K562 (cell line): ENCODE measurements around the gene MYG1. TPM values are rescaled to one million over a fixed set of nuclear protein-coding genes. Genes with fewer than 3 reads are reported as not detected.

Experiments
- ATAC-seq: fragments of 200-7000 bp; cut with Tn5 transposase; 3 replicates; pipeline ENCODE4 v1.9.1; 2020; ENCODE audit warnings: moderate library complexity
- BruUV-seq: library from RNA; stranded (reverse); fragments of 400-500 nt; replicated peaks from 2 replicates; lab custom pipeline; 2021; lab: Mats Ljungman, UMichigan
- CTCF ChIA-PET: fragments of 300-600 bp; formaldehyde crosslinking; extraction: SDS; loops from one replicate; lab custom pipeline; 2021; ENCODE audit warnings: low intra/inter-chr PET ratio; lab: Yijun Ruan, JAX
- POLR2A ChIA-PET: fragments of 300-600, 350-650 bp; sonication (Branson Sonifier 250); formaldehyde crosslinking; extraction: SDS; loops from one replicate; lab custom pipeline; 2021; ENCODE audit warnings: antibody characterized with exemption, inconsistent platforms; lab: Yijun Ruan, JAX
- DNase-seq, 4 experiments: peaks; one replicate each; pipeline versions ENCODE4 v3.0.0 to v3.0.0-alpha.2; 2011 to 2018; ENCODE audit warnings: low spot score in 3 of 4, mixed read lengths in 3 of 4; ENCODE audit errors: extremely low read depth in 1 of 4
- FAIRE-seq: peaks from 2 replicates; lab custom pipeline; 2011; peaks lifted over from hg19 to GRCh38; lab: Jason Lieb, UNC
- H2AFZ ChIP-seq: 2 replicates; pipeline ENCODE4 v1.6.0; 2011; ENCODE audit warnings: low read depth, low read length, control low read depth, inconsistent platforms
- H3K27ac ChIP-seq: fragments of 200-600 bp; 3 replicates; pipeline ENCODE4 v1.8.0; 2011; ENCODE audit warnings: low read depth, mild to moderate bottlenecking, control low read depth, inconsistent platforms, low read length, moderate library complexity, mixed read lengths; ENCODE audit errors: extremely low read depth
- H3K27me3 ChIP-seq, 2 experiments: fragments of 300-600 bp in 1 of 2; 2 replicates in 1 of 2; 3 replicates in 1 of 2; pipeline versions ENCODE4 v1.6.0 to v1.8.0; 2011; ENCODE audit warnings: inconsistent platforms in 2 of 2, low read length in 2 of 2, mild to moderate bottlenecking in 1 of 2, mixed read lengths in 1 of 2, moderate library complexity in 1 of 2; ENCODE audit not compliant: control insufficient read depth in 2 of 2, insufficient read depth in 2 of 2
- H3K36me3 ChIP-seq: fragments of 300-600 bp; 3 replicates; pipeline ENCODE4 v1.8.0; 2011; ENCODE audit warnings: mild to moderate bottlenecking, low read length, inconsistent platforms; ENCODE audit not compliant: control insufficient read depth, insufficient read depth
- H3K4me1 ChIP-seq, 2 experiments: fragments of 200-600 bp in 1 of 2; replicated peaks in 1 of 2; 2 replicates in 1 of 2; 3 replicates in 1 of 2; pipeline versions ENCODE4 v1.5.1 to v1.8.0; 2011; ENCODE audit warnings: inconsistent platforms in 2 of 2, low read length in 2 of 2, mild to moderate bottlenecking in 1 of 2, mixed read lengths in 1 of 2, moderate library complexity in 1 of 2; ENCODE audit not compliant: control insufficient read depth in 2 of 2, insufficient read depth in 2 of 2
- H3K4me2 ChIP-seq: 2 replicates; pipeline ENCODE4 v1.6.1; 2011; ENCODE audit warnings: low read length, control low read depth, inconsistent platforms, mixed read lengths; ENCODE audit not compliant: insufficient read depth
- H3K4me3 ChIP-seq: fragments of 200-600 bp; sonication (generic), shearing (Covaris generic); 2 replicates; pipeline ENCODE4 v1.5.1; 2016; ENCODE audit warnings: control low read depth, inconsistent platforms
- H3K79me2 ChIP-seq: fragments of 200-600 bp; 3 replicates; pipeline ENCODE4 v1.8.0; 2011; ENCODE audit warnings: low read length, inconsistent platforms; ENCODE audit not compliant: control insufficient read depth, insufficient read depth
- H3K9ac ChIP-seq, 2 experiments: 2 replicates each; pipeline versions ENCODE4 v1.6.0 to v1.6.1; 2011; ENCODE audit warnings: low read depth in 2 of 2, low read length in 2 of 2, control low read depth in 1 of 2, inconsistent platforms in 1 of 2, mild to moderate bottlenecking in 1 of 2, mixed read lengths in 1 of 2; ENCODE audit not compliant: insufficient read depth in 1 of 2
- H3K9me1 ChIP-seq: one replicate; pipeline ENCODE4 v1.6.0; 2011; ENCODE audit warnings: inconsistent platforms, mild to moderate bottlenecking, low read length, moderate library complexity; ENCODE audit not compliant: control insufficient read depth, insufficient read depth
- H3K9me3 ChIP-seq: replicated peaks from 2 replicates; pipeline ENCODE4 v1.5.1; 2011; ENCODE audit warnings: low read depth, low read length, inconsistent platforms; ENCODE audit not compliant: control insufficient read depth, insufficient read depth
- H4K20me1 ChIP-seq: replicated peaks from 2 replicates; pipeline ENCODE4 v1.6.1; 2011; ENCODE audit warnings: low read length, inconsistent platforms, mixed read lengths; ENCODE audit not compliant: control insufficient read depth, insufficient read depth
- ARID3B ChIP-seq: fragments of 250-450 bp; sonication (Bioruptor Pico); IDR thresholded peaks from 2 replicates; pipeline ENCODE4 v1.4.0; 2020; ENCODE audit warnings: borderline replicate concordance
- ETV6 ChIP-seq, 3 experiments: fragments of 150-350 bp in 1 of 3; sonication (generic) in 1 of 3; formaldehyde crosslinking in 1 of 3; IDR thresholded peaks; 2 replicates each; pipeline versions ENCODE4 v1.6.1 to v1.8.0; 2014 to 2022; ENCODE audit warnings: borderline replicate concordance in 2 of 3, low read depth in 2 of 3, antibody characterized with exemption in 1 of 3, low read length in 1 of 3, mild to moderate bottlenecking in 1 of 3, missing genetic modification reagents in 1 of 3
- HDAC2 ChIP-seq: fragments of 450-650 bp; IDR thresholded peaks from 2 replicates; pipeline ENCODE4 v1.6.1; 2016; ENCODE audit warnings: mild to moderate bottlenecking
- KDM2B ChIP-seq: fragments of 250-450 bp; sonication (Bioruptor Pico); IDR thresholded peaks from 2 replicates; pipeline ENCODE4 v1.8.0; 2021; ENCODE audit warnings: mild to moderate bottlenecking, moderate library complexity
- MCM7 ChIP-seq, 2 experiments: fragments of 450-650 bp; IDR thresholded peaks; 2 replicates each; pipeline ENCODE4 v1.6.1; 2016 to 2018
- NFRKB ChIP-seq: fragments of 450-650 bp; IDR thresholded peaks from 2 replicates; pipeline ENCODE4 v1.6.1; 2016; ENCODE audit warnings: low read depth
- SREBF1 ChIP-seq: fragments of 150-350 bp; IDR thresholded peaks from 2 replicates; pipeline ENCODE4 v1.6.1; 2014; ENCODE audit warnings: antibody characterized with exemption, low read depth, low read length, borderline replicate concordance
- TAF1 ChIP-seq: IDR thresholded peaks from 2 replicates; pipeline ENCODE4 v1.6.1; 2011; ENCODE audit warnings: mild to moderate bottlenecking, low read length, moderate library complexity; ENCODE audit not compliant: insufficient read depth, control insufficient read depth, severe bottlenecking; ENCODE audit errors: extremely low read depth
- ZEB2 ChIP-seq: fragments of 450-650 bp; IDR thresholded peaks from 2 replicates; pipeline ENCODE4 v1.6.1; 2016
- ZNF354B ChIP-seq: fragments of 250-450 bp; sonication (Bioruptor Pico); IDR thresholded peaks from 2 replicates; pipeline ENCODE4 v1.4.0; 2020
- ZNF41 ChIP-seq: fragments of 250-450 bp; sonication (Bioruptor Pico); conservative IDR thresholded peaks from 2 replicates; pipeline ENCODE4 v1.4.0; 2020; ENCODE audit warnings: mild to moderate bottlenecking
- ZNF592 ChIP-seq: fragments of 450-650 bp; IDR thresholded peaks from 2 replicates; pipeline ENCODE4 v1.6.1; 2017; ENCODE audit warnings: antibody characterized with exemption, mild to moderate bottlenecking
- ZNF79 ChIP-seq: fragments of 250-450 bp; sonication (Bioruptor Pico); IDR thresholded peaks from 2 replicates; pipeline ENCODE4 v1.4.0; 2020; ENCODE audit warnings: low read depth, mild to moderate bottlenecking, moderate library complexity
- WGBS: fragments of 100-300 bp; shearing (Covaris generic); methylation state at CpG from one replicate; pipeline ENCODE4 v1.1.6; 2016; ENCODE audit warnings: low coverage, mixed read lengths; ENCODE audit not compliant: insufficient coverage; ENCODE audit errors: missing lambda C conversion rate; 5-methylcytosine and 5-hydroxymethylcytosine counted together
- in situ Hi-C: fragments of 300-500 bp; cut with MboI; formaldehyde crosslinking; loops from 4 replicates; pipeline ENCODE4 v1.15.0; 2018; ENCODE audit warnings: inconsistent platforms, mixed read lengths
- intact Hi-C: fragments of 100-400 bp; cut with micrococcal nuclease; formaldehyde crosslinking; loops from 2 replicates; pipeline ENCODE4 v1.14.2; 2022
- polyA plus RNA-seq, 8 experiments: library from polyadenylated mRNA; depleted of rRNA in 4 of 8; stranded (reverse) in 5 of 8; unstranded in 3 of 8; fragments of >200 nt; fragmentation: Nextera tagmentation in 2 of 8; fragmentation: Illumina TruSeq in 1 of 8; extraction: Ambion mirVana in 2 of 8; extraction: Trizol in 1 of 8; gene quantifications; 2 replicates each; pipeline versions ENCODE4 v1.2.1 to v1.2.3, GENCODE V29; 2011 to 2014; ENCODE audit warnings: inconsistent platforms in 1 of 8, missing spikeins in 1 of 8
- total RNA-seq, 7 experiments: library from RNA; depleted of rRNA in 6 of 7; stranded (reverse); fragments of >200 nt in 6 of 7; fragmentation: Illumina TruSeq in 2 of 7; extraction: Trizol in 2 of 7; gene quantifications; 2 replicates each; pipeline versions ENCODE4 v1.2.1 to v1.2.3, GENCODE V29; 2011 to 2021; ENCODE audit warnings: low replicate concordance in 1 of 7
- TF ChIP-seq, protein P1 (sequence below): sonication (generic); formaldehyde crosslinking; IDR thresholded peaks from 2 replicates; pipeline ENCODE4 v1.8.1; 2022; ENCODE audit warnings: missing genetic modification reagents

The MYG1 gene
- total and polyA plus RNA-seq, 9 of the 15 experiments (the other 6 are each of a cell fraction or from before 2014, with no cell fraction given) = 0.45 to 5.6 (median 2.1) TPM

- H3K9ac ChIP-seq = 0 out of 4 replicates have a peak overlapping the region, but pooled peaks of 1 of the 2 experiments have one; percentile 64
- TF ChIP-seq ZEB2 = no peak
- no peak for TF ChIP-seq NFRKB
- no peak for TF ChIP-seq TAF1
- no peak for TF ChIP-seq ARID3B
- no peak for TF ChIP-seq ZNF79 (CRISPR knock-in tag)
- no peak for TF ChIP-seq SREBF1
- TF ChIP-seq, protein P1, sequence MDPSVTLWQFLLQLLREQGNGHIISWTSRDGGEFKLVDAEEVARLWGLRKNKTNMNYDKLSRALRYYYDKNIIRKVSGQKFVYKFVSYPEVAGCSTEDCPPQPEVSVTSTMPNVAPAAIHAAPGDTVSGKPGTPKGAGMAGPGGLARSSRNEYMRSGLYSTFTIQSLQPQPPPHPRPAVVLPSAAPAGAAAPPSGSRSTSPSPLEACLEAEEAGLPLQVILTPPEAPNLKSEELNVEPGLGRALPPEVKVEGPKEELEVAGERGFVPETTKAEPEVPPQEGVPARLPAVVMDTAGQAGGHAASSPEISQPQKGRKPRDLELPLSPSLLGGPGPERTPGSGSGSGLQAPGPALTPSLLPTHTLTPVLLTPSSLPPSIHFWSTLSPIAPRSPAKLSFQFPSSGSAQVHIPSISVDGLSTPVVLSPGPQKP (CRISPR knock-in tag) = no peak
- TF ChIP-seq ETV6 (IDR thresholded peaks at IDR 0.05; ENCODE audit: borderline replicate concordance in 1 of 2, low read depth in 2 of 2, low read length in 1 of 2) = no peak
- no peak for TF ChIP-seq ETV6 (CRISPR knock-in tag; IDR thresholded peaks at IDR 0.05; ENCODE audit: borderline replicate concordance)
- TF ChIP-seq ZNF592 = no peak
- TF ChIP-seq MCM7 (IDR thresholded peaks at IDR 0.05) = no peak
- no peak for TF ChIP-seq HDAC2
- no peak for TF ChIP-seq ZNF41 (CRISPR knock-in tag)
- TF ChIP-seq KDM2B (CRISPR knock-in tag) = no peak
- TF ChIP-seq ZNF354B (CRISPR knock-in tag) = no peak
- H3K27me3 ChIP-seq = no peaks in the 10 kb centered on the region
- FAIRE-seq (no peak), ATAC-seq (no peak), DNase-seq (no peak)
- H3K36me3 ChIP-seq = no peaks in the 10 kb centered on the region
- no peaks in the 10 kb centered on the region for H3K9me3 ChIP-seq
- WGBS = 63% methylated on average over 3 of the region's 4 CpGs
- CTCF ChIA-PET = no interaction called here
- H3K4me2 ChIP-seq = no peak overlapping the region
- H3K79me2 ChIP-seq = no peaks in the 10 kb centered on the region
- H3K27ac ChIP-seq = no peak overlapping the region
- no peak overlapping the region for H3K4me3 ChIP-seq
- no TSS peak for BruUV-seq
- no peaks in the 10 kb centered on the region for H4K20me1 ChIP-seq
- no peaks in the 10 kb centered on the region for H3K9me1 ChIP-seq
- peak overlapping the region; percentile 32; the same call in 1 of the 2 replicates for H2AFZ ChIP-seq
- H3K4me1 ChIP-seq = peaks cover 11 to 27% of the 10 kb centered on the region in 2 experiments
- intact Hi-C loops (no loop called here), in situ Hi-C loops (no loop called here)
- POLR2A ChIA-PET = interaction anchor here (0.6 to 2.0 kb wide), 4 partner anchors 9 to 114 kb away, joined by 3 to 12 read pairs (median 4); no protein-coding TSS in a partner anchor
Observed at GRCh38 chr12:53333289-53333688, 33.8 kb downstream of the MYG1 start.
